ENCODE measurements around the gene TMEM158.

Gene TMEM158

DNA sequence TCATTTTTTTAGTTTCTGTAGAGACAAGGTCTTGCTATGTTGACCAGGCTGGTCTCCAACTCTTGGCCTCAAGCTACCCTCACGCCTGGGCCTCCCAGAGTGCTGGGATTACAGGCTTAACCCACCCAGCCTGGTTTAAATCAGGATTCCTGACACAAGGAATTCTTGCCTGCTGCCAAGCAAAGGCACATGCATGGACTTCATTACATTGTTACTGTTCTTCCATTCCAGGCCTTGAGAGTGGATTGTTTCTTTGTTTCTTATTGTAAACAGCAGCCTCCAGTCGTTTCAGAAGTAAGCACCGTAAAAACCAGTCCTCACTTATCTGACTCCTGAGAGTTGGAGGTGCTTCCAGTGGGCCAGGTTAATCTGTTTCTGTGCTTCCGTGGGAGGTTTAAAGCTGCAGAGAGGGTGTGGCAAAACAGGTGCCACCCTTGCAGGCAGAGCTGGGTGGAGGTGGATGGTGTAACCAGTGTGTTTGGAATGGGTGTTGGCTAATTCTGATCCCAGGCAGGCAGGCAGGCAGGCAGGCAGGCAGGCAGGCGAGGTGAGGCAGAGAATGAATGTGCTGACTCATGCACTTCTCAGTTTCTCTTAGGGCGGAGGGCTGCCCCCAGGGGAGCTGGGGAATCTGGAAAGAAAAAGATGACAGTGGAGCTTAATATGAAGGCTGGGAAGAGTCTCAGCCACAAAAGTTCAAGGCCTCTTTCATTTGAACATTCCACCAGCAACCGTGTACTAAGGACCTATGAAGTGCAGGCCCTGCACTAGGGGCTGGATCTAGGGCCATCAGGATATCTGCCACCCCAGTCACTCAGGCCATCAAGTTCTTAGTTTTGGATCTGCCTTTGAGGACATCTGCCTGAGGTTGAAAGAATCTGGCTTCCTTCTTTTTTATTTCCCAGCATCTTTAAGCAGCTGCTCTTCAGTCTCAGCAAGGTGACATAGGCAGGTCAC lies 42.9 kb downstream of the TMEM158 start:
- intact Hi-C loops (cut with DNase I): no loop called here
- peak; percentile 26 to 94 (median 71) for DNase-seq

- intact Hi-C loops (cut with DNase I): no loop called here
- no peak for DNase-seq
These were observed 44.6 kb downstream of the TMEM158 start for GRCh38 chr3:45181496-45181895.

- DNase-seq: no peak
- intact Hi-C loops (cut with DNase I): no loop called here
These were observed 45.2 kb downstream of the TMEM158 start for GRCh38 chr3:45180899-45181298.

DNA sequence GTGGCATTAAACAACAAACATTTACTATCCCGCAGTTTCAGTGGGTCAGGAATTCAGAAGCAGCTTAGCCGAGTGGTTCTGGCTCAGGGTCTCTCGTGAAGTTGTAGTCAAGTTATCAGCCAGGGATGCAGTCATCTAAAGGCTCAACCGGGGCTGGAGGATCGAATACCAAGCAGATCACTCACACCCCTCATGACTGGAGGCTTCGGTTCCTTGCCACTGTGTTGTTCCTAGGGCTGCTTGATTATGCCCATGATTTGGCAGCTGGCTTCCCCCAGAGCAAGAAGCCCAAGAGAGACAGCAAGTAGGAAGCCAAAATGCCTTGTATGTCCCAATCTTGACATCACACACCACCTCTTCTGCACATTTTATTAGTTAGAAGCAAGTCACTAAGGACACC lies 46.0 kb downstream of the TMEM158 start:
- intact Hi-C loops (cut with DNase I): no loop called here
- DNase-seq: peak in 1 of 42 donors; percentile 47

GRCh38 chr3:45179163-45179562 lies 46.9 kb downstream of the TMEM158 start:
- DNase-seq: no peak
- intact Hi-C loops (cut with DNase I): no loop called here

DNA sequence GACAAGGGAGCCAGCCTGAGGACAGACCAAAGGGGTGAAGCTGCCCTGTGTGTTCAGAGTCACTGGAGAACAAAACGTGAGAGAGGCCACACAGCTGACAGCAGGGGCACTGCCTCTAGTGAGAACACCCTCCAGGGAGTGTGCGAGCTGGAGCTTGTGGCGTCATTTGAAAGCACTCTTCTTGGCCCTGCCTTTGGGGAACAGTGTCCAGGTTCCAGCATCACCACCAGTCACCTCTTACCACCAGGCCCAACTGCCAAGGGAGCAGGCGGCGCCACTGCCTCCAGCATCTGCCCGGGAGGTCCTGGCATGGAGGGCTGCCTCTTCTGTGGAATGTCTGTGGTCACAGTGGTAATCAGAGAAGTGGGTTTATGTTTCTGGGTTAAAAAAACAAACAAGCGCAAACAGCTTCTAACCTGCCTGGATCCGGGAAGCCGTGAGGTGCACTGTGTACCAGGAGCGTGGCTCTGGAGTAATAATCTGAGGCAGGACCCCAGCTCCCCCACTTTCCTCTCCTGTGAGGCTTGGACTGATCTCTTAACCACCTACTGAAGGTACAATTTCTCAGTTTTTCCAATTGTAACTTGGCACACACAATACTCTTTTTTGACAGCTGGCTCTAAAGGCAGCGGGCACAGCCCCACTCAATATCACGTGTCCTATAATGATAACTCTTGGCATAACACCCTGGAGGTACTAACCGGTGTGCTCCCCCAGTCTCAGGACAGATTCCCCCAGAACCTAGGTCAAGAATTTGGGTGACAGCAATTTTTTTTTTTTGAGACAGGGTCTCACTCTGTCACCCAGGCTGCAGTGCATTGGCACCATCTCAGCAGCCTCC lies 47.7 kb downstream of the TMEM158 start:
- intact Hi-C loops (cut with DNase I): no loop called here
- DNase-seq: no peak

- intact Hi-C loops (cut with DNase I): no loop called here
- DNase-seq: no peak
These were observed 49.2 kb downstream of the TMEM158 start for GRCh38 chr3:45176912-45177311.

Measured in head of caudate nucleus (tissue), 42 donors.